ENCODE results near the gene RBFOX2.
"Not testable (repeated sequence)": the region's sequence is repeated elsewhere in the genome, so short reads cannot be mapped to it uniquely, and the experiment has no call there.

The RBFOX2 gene

DNA sequence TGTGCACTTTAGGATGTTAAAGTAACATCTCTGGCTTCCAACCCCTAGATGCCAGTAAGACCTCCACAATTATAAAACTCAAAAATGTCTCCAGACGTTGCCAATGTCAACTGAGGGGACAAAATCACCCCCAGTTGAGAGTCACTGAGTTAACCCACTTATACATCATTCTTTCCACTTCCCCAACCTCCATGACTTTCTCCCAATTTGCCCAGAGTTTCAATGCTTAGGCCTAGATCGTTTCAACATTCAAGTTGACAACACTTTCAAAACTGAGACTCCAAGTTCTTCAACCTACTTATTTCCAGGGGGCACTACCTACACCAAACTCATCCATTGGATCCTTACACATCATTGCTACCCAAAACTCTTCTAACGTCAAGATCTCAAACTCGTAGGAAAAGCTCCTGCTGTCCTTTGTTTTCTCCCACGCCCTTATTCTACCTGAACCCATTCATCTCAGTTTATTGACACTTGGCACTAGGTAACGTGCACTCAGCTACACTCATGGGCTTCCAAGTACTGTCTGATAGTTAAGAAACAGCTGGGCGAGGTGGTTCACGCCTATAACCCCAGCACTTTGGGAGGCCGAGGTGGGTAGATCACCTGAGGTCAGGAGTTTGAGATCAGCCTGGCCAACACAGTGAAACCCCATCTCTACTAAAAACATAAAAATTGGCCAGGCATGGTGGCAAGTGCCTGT lies 24.5 kb downstream of the RBFOX2 start:
- no peak for DNase-seq

DNA sequence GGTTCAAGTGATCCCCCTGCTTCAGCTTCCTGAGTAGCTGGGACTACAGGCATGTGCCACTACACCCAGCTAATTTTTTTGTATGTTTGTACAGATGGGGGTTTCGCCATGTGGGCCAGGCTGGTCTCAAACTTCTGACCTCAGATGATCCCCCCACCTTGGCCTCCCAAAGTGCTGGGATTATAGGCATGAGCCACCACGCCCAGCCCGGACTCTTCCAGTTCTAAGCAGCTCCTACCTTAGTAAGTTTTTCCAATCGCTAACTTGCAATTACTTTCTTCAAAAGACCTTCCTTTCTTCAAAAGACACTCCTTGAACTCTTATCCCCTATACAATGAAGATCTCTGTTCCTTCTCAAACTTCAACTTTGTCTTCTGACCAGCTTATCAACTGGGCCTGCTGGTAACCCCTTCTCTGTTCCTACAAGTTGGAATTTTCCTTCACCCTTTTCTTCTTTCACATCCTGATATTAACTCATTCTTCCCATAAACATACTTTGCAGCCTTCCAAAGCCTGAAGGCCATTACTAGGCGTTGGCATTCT lies 25.8 kb downstream of the RBFOX2 start:
- no peak for DNase-seq

DNA sequence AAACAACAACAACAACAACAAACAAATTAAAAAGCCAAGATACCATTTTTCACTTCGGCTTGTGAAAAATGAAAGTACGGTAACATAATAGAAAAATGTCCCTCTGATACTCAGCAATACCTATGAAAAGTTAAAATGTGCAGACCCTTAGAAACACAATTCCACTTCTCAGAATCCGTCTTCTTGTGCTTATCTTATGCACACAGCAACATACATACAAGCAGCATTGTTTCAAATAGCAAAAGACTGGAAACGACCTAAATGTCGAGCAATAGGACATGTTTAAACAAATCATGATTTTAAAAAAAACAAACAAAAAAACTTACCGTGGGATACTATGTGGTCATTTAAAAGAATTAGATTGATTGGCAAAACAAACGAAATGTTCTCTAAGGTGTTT lies 26.5 kb downstream of the RBFOX2 start:
- DNase-seq = no peak

DNA sequence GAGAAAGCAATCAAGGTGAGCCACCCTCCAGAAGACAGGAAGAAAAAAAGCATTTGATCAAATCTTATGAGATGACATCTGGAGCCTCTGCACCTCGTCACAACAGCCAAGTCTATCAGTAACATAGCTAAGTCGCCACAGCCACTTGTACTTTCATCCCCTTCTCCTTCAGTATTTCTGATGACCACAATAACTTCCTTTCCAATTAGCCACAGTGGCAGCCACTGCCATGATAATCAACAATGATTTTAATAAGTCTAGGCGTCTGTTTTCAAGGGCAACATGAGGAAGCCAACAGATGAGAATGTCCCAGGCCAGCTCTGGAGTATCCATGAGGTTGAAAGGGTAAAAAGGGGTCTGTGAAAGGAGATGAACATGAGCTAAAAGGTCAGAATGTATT lies 29.9 kb downstream of the RBFOX2 start:
- no peak for DNase-seq

DNA sequence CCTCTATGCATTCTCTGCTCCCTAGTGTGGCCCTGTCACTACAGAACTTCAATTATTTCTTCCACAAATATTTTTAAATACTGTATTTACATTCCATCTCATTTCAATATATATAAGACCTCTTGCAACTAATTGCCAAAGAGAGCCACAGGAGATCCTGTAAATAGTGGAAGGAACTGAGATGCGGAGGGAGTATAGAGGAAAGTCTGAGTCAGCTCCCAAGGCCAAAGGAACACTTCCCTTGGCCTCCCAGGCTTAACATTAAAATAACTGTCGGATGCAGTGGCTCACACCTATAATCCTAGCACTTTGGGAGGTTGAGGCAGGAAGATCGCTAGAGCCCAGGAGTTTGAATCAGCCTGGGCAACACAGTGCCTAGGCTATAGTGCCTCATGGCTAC lies 31.2 kb downstream of the RBFOX2 start:
- no peak for DNase-seq

DNA sequence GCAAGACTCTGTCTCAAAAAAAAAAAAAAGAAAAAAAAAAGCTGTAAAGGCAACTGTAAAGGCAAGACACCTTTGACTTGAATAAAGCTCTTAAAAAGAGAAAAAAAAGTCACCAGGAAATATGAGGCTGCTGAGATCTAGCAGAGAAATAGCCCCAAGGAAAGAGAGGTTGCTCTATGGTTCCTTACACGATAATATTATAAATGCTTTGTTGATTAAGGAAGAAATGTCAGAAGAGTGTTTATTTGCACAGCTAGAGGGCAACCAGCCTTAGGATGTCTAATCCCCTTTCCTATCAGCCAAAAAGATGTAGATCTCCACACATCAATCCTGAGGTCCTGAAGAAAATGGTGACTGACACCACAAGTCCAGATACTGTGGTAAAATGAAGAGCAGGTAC lies 32.0 kb downstream of the RBFOX2 start:
- no peak for DNase-seq

DNA sequence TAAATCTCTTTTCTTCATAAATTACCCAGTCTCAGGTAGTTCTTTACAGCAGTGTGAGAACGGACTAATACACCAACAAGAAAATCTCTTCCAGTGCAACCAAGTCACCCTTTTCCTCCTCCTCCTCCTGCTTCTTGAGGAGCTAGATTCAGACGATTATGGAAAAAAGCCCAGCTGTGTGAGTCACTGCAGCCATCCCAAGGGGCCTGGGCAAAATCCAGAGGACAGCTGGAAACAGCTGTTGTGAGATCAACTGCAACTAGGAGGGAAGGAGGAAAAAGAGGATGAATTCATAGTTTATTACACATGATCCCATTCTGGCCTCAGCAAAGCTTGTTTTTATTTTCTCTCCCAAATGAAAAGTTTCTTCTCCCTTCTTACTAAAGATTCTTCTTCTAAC lies 32.9 kb downstream of the RBFOX2 start:
- DNase-seq = no peak

DNA sequence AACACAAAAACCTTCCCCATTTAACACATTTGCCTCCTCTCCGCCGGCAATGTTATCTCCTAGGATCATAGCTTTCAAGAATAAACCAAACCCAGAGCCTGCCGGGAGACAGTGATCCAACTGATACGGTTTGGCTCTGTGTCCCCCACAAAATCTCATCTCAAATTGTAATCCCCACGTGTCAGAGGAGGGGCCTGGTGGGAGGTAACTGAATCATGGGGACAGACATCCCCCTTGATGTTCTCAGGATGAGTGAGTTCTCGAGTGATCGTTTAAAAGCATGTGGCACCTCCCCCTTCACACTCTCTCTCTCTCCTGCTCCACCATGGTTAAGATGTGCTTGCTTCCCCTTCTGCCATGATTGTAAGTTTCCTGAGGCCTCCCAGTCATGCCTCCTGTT lies 33.3 kb downstream of the RBFOX2 start:
- DNase-seq = no peak

DNA sequence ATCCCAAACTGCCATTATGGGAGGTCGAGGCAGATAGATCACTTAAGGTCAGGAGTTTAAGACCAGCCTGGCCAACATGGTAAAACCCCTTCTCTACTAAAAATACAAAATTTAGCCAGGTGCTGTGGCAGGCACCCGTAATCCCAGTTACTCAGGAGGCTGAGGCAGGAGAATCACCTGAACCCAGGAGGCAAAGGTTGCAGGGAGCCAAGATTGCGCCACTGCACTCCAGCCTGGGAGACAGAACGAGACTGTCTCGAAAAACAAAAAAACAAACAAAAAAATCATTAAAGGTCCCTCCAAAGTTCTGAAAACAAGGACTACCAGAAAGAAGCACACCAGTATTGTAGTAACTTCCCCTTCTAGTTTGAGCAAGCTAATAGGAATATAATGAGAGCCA lies 34.9 kb downstream of the RBFOX2 start:
- not testable (repeated sequence) for DNase-seq

DNA sequence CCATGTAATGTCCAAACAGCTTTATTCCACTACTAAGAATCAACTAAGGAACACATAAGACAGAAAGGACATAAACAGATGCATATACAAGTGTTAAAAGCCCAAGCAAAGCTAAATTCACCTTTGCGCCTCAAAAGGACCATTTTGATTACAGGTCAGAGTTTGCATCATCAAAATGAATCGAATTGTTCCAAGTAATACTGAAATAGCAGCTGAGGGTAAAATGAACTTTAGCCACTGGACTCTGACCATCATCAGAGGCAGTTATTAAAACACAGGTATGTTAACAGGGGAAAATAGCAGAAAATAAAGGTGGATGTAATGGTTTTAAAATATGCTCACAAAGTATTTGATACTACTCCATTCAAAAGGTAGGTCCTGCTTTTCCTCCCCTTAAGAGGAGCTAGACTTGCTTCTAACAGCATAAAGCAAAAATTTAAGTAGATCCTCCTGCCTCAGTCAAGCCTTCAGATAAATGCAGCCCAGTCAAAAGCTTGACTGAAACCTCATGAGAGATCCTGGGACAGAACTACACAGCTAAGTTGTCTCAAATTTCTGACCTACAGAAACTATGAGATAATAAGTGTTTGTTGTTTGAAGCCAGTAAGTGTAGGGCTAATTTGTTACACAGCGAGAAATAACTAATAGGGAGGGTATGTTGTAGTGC lies 35.4 kb downstream of the RBFOX2 start:
- DNase-seq = no peak

DNA sequence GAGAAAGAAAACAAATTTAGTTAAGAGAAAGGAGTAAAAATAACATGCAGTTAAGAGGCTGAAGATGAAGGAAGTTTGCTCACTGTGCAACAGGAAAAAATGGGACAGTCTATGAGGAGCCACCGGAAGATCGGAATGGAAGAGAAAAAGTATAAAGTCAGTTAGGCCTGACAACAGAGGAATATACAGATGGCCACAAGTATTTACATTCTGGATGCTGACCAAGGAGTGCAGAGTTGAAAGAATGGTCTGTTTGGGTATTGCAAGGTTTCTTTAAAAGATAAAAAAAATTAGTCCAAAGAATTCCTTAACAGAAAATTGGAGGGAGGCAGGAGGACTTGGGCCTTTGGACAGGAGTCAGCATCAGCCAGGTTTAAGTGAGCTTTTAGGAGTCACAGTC lies 37.5 kb downstream of the RBFOX2 start:
- no peak for DNase-seq

DNA sequence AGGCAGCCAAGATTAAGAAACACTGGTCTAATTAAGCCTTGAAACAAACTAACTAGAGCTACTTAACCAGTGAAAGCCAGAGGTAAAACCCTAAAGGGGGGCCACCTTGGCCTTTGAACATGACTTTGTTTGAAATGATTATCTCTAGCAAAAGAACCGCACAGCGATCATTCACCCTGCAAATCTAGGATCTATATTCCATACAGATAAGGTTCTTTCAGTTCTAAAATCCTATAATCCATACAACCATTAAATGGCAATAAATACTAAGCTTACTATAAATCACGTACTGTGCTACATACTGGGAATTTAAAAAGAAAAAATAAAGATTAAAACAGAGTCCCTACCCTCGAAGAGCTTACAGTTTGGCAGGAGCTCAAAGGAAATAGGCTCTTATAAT lies 40.6 kb downstream of the RBFOX2 start:
- DNase-seq = no peak

DNA sequence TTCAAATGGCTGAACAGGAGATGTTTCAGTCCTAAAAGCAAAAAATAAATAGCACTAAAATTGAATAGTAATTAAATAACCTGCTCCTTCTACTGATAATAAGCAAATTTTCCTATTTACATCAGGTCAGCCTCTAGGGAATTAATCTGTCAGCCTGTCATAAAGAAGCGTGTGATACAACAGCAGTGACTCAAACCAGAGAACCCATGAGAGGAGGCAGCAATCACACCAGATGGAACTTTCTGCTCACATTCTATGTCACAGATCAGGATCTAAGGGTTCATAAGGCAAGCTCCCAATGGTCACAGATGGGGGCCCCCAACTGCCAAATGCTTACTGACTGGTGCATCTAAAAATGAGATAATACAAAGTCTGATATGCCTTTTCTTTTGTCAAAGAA lies 41.1 kb downstream of the RBFOX2 start:
- DNase-seq = no peak

DNA sequence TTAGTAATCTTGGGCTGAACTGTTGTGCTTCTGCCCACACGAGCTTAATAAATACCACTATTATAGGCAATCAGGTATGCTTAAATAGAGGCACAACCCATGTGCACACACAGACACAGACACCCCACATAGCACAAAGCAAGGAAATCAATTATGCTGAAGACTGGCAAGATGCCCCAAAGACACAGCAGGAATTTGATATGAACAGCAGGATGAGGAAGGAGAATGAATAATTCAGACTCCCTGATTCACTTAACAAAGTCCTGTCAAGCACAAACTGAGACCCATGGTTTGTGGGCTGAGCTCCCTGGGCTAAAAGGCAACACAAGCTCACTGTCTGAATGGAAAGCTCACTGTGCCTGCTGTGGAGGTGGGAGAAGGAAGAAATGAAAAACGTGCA lies 42.5 kb downstream of the RBFOX2 start:
- no peak for DNase-seq

DNA sequence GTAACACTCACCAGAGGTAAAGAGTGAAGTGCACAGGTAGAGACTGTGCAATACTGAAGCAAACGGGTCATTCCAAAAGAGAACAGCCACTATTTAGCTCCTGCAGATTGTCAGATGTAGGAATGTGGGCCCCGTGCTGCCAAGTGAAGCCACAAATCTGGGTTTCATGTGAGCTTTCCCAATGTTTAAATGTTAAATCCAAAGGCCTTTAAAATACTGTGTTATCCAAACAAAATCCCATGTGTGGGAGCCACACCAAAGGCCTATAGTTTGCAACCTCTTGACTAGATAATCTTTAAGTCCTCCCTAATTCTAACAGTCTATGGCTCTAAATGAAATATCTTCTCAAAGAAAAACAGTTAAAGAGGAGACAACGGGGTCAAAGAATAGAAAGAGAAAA lies 43.3 kb downstream of the RBFOX2 start:
- no peak for DNase-seq

DNA sequence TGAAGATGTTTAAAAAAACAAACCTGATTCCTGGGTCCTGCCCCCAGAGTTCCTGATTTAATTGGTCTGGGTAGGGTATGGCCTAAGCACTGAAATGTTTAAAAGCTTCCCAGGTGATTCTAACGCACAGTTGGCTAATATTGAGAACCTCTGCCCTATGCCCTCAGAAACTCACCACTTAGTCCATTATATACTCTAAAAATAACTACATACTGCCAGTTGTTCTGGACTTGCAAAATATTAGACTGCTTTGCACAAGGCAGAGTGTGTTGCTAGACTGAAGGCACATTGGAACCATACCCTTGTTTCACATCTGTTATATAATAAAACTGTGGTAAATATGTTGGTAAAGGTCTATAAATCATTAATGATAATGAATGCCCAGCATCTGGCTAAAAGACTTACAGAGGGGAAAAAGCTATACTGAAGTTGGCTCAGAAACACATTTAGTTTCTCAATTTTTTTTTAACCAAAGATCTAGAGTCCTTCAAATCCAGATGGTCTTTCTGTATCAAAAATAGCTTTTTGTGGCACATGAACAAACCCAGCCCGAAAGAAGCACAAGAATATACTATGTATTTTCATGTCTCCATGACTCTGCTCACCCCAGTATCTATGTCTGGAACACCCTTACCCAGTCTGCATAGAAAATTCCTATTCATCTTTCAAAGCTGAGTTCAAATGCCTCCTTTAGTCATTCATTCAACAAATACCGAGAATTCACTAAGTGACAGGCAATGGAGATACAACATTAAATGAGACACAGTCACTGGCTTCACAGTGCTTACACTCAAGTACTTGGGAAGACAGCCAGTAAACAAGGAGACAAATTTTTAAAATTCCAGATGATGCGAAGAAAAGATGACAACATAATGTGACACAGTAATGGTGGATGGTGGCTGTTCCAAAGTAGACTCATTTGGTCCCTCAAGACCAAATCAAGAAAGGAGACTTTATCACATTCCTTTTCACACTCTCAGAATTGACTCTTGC lies 44.1 kb downstream of the RBFOX2 start:
- DNase-seq = no peak

DNA sequence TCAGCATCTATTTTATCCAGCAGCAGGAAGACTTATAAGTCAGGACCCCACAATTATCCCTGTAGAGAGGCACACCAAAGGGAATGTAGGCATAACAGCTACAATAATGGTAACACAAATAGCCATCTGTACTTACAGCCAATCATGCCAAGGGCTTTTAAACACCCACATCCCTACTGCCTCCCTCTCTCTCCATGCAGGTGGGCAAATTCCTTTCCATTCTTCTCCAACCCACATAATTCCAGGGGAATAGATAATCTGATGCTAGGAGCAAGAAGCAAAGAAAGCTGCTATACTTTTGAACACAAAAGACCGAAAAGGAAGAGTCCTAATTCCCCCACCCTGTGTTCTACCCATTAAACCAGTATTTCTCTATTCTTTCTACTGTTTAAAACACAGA lies 46.7 kb downstream of the RBFOX2 start:
- DNase-seq = no peak

DNA sequence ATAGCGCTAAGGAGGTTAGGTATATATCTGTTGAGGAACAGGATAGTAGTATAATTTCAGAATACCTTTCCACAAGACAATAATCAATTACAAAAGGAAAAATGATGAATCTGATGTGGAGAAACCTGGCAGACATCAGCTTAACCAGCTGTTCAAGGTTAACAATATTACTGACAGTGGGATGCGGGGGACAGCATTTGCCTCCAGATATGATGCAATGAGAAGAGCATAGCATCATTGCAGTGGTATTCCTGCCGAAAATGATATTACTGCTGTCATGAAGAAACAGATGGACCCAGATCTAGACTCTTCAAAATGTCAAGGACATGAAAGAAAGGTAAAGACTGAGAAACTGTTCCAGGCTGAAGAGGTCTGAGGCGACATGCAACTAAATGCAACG lies 49.7 kb downstream of the RBFOX2 start:
- DNase-seq = no peak

DNA sequence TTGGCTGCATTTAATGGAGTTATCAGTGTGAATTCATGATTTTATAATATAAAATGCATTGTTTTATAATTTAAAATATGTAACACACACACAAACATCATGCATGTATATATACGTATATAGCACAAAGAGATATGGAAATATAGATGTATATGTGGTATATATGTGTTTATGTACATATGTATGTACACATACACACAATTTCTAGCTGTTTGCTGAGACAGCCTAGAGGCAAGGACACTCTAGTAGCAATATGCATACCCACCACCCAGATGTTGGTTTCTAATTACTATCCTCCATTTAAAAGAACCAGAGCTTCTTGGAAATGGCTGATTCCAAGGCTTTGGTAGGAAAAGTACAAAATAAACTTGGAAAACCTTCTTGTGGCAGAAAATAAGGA lies 50.4 kb downstream of the RBFOX2 start:
- no peak for DNase-seq

DNA sequence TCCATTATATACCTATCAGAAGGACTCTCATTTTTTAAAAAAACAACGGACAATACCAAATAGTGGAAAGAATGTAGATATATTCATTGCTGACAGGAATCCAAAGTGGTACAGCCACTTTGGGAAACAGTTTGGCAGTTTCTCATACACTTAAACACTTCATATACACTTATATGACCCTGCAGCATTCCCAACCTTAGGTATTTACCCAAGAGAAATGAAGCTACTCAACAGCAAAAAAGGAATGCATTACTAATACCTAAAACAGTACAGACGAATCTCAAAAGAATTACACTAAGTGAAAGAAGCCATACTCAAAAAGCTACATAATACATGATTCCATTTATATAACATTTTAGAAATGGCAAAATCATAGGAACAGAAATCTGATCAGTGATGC lies 51.5 kb downstream of the RBFOX2 start:
- no peak for DNase-seq

DNA sequence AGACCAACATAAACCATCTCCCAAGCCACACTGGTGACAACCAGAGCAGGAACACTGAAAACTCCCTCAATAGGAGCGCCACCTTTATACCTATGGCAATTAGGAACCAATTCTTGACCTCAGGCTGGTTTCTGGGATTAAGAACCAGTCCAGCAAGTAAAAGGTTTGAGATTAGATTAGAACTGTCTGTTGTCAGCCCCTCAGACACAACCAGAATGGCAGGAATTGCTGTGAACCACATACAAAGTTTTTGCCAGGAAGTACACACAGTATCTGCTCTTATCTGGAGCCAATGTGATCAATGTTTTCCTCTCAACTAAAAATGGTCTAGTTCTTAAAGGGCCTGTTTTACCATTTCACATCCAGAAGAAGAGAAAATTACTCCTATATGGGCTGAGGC lies 55.2 kb downstream of the RBFOX2 start:
- DNase-seq = no peak

DNA sequence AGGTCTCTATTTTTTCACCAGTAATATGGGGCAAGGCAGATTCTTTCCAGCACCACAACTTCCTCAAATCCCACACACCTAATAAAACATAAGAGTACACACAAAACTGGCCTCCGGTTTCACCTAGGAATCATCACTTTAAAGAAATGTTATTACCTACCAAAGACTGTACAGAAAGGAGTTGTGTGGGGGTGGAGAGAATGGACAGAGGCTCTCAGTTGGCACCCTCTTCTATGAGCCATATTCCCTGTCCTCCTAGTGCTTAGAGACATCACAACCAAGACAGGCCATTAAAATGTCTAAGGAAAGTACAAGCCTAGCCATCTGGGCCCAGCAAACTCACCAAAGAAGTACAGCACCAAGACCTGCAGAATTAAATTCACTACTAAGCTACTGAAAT lies 56.1 kb downstream of the RBFOX2 start:
- DNase-seq = no peak

DNA sequence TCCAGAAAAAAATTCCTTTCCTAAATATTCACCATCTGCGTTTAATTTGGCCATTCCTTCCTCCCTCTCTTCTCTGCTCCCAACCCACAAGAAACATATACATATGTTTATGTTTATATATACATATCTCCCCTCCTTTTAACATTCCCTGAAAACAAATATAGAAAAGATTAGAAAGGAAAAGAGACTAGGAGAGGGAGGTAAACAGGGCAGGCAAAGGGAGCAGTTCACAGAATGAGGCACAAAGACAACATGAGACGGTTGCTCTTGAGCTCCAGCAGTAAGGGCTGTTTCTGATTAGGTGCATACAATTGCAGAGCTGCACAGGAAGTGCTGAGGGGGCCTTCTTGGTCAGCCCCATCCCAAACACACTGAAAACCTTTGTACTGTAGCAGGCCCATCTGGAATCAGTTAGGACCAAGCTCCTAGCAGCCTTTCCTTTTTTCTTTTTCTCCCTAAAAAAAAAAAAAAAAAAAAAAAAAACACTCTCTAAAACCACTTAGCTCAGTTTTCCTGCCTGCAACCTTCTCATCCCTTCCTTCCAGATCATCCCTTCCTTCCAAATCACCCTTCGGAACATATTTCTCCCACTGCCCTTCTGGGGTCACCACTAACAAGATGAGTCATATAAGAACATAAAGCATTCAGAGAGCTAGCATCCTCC lies 57.0 kb downstream of the RBFOX2 start:
- DNase-seq = no peak
